ENCODE results near the gene ALDH4A1.

GRCh38 chr1:18901147-18901951 lies 1.0 kb downstream of the ALDH4A1 start:
- TF ChIP-seq CTCF (IDR thresholded peaks at IDR 0.05) (no peak), NR2C2 (CRISPR knock-in tag; IDR thresholded peaks at IDR 0.05) (no peak), ESRRA (CRISPR knock-in tag; IDR thresholded peaks at IDR 0.05; ENCODE audit: borderline replicate concordance) (no peak), MAX (CRISPR knock-in tag; IDR thresholded peaks at IDR 0.05) (no peak), FOXJ3 (CRISPR knock-in tag; IDR thresholded peaks at IDR 0.05; ENCODE audit: borderline replicate concordance) (no peak), CREM (CRISPR knock-in tag; IDR thresholded peaks at IDR 0.05) (no peak), NR1H2 (CRISPR knock-in tag; IDR thresholded peaks at IDR 0.05) (no peak), ATF2 (CRISPR knock-in tag; IDR thresholded peaks at IDR 0.05; ENCODE audit: borderline replicate concordance, low read depth) (no peak), JUN (CRISPR knock-in tag; IDR thresholded peaks at IDR 0.05) (no peak), USF1 (CRISPR knock-in tag; IDR thresholded peaks at IDR 0.05) (no peak), MLX (CRISPR knock-in tag; IDR thresholded peaks at IDR 0.05) (no peak), IRF2 (CRISPR knock-in tag; IDR thresholded peaks at IDR 0.05; ENCODE audit: borderline replicate concordance, low read depth) (no peak), ZNF121 (CRISPR knock-in tag; IDR thresholded peaks at IDR 0.05) (no peak), ELF4 (CRISPR knock-in tag; IDR thresholded peaks at IDR 0.05; ENCODE audit: low read depth) (no peak)
